ENCODE data around the gene SEMA4C.

The SEMA4C gene

GRCh38 chr2:96869822-96870625 is at the start of gene SEMA4C:
TSS of gene SEMA4C (minus strand) at chr2:96870080. CDS start at chr2:96867886, 2,194 bp downstream.
- no peak for DNase-seq

- DNase-seq: no peak
Observed at GRCh38 chr2:96918754-96919550, 49.1 kb upstream of the SEMA4C start.

- no peak for DNase-seq
Observed at GRCh38 chr2:96918092-96918753, 48.3 kb upstream of the SEMA4C start.

GRCh38 chr2:96916646-96917543 is 47.0 kb upstream of the SEMA4C start:
- no peak for DNase-seq

GRCh38 chr2:96916156-96916630 is 46.3 kb upstream of the SEMA4C start:
- no peak for DNase-seq

GRCh38 chr2:96914332-96914731 is 44.5 kb upstream of the SEMA4C start:
- DNase-seq: no peak

GRCh38 chr2:96913398-96914202 is 43.7 kb upstream of the SEMA4C start:
- no peak for DNase-seq

- DNase-seq: no peak
Observed at GRCh38 chr2:96913117-96913397, 43.2 kb upstream of the SEMA4C start.

- no peak for DNase-seq
Observed at GRCh38 chr2:96912346-96913116, 42.7 kb upstream of the SEMA4C start.

GRCh38 chr2:96909611-96910021 is 39.7 kb upstream of the SEMA4C start:
- DNase-seq: no peak

GRCh38 chr2:96907115-96908041 is 37.5 kb upstream of the SEMA4C start:
- no peak for DNase-seq

GRCh38 chr2:96906729-96907114 is 36.8 kb upstream of the SEMA4C start:
- no peak for DNase-seq

- DNase-seq: no peak
Observed at GRCh38 chr2:96903815-96904214, 33.9 kb upstream of the SEMA4C start.

- DNase-seq: no peak
Observed at GRCh38 chr2:96903318-96903717, 33.4 kb upstream of the SEMA4C start.

GRCh38 chr2:96900237-96900636 is 30.4 kb upstream of the SEMA4C start:
- no peak for DNase-seq

- no peak for DNase-seq
Observed at GRCh38 chr2:96899413-96899741, 29.5 kb upstream of the SEMA4C start.

GRCh38 chr2:96898641-96899412 is 28.9 kb upstream of the SEMA4C start:
- DNase-seq: no peak

GRCh38 chr2:96898135-96898505 is 28.2 kb upstream of the SEMA4C start:
- no peak for DNase-seq

- DNase-seq: no peak
Observed at GRCh38 chr2:96897491-96898134, 27.7 kb upstream of the SEMA4C start.
